RCC 7860 (cell line): ENCODE results near the gene NR1H2.
"Not testable (repeated sequence)": the region's sequence is repeated elsewhere in the genome, so short reads cannot be mapped to it uniquely, and the experiment has no call there.

Experiments
- DNase-seq: peaks from one replicate; pipeline ENCODE4 v3.0.0-alpha.2; 2015; ENCODE audit warnings: low spot score
- FAIRE-seq: peaks from 2 replicates; lab custom pipeline; 2012; peaks lifted over from hg19 to GRCh38; lab: Jason Lieb, UNC

The NR1H2 gene

DNA sequence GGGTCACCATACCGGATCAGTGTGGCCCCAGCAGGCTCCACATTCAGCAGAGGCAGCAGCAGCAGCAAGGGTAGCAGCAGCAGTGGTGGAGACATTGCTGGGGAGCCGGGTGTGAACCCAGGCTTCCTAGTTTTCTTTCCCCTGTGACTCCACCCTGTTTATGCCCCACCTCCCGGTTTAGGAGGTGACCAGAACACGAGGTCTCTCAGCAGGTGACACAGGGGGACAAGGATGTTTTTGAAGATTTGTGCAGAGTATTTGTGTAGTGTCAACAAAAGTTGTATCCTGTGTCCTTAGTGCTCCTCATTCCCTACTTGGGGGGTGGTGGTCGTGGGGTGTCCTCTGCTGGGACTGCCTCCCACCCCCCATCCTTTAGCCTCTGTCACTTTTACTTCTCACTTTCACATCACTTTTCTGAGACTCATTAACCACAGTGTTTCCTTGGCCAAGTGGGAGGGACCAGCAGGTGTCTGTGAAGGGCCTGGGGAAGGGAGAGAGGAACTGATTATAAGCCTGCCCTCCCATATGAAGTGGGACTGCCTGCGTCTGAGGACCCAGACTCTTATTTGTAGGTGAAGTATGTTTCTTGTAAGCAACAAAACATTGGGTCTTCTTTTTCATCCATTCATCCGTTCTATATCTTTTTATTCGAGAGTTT lies 31.5 kb upstream of the NR1H2 start:
- FAIRE-seq (no peak), DNase-seq (no peak)

- not testable (repeated sequence) for DNase-seq, FAIRE-seq
Observed at GRCh38 chr19:50347089-50347581, 29.1 kb upstream of the NR1H2 start.

DNA sequence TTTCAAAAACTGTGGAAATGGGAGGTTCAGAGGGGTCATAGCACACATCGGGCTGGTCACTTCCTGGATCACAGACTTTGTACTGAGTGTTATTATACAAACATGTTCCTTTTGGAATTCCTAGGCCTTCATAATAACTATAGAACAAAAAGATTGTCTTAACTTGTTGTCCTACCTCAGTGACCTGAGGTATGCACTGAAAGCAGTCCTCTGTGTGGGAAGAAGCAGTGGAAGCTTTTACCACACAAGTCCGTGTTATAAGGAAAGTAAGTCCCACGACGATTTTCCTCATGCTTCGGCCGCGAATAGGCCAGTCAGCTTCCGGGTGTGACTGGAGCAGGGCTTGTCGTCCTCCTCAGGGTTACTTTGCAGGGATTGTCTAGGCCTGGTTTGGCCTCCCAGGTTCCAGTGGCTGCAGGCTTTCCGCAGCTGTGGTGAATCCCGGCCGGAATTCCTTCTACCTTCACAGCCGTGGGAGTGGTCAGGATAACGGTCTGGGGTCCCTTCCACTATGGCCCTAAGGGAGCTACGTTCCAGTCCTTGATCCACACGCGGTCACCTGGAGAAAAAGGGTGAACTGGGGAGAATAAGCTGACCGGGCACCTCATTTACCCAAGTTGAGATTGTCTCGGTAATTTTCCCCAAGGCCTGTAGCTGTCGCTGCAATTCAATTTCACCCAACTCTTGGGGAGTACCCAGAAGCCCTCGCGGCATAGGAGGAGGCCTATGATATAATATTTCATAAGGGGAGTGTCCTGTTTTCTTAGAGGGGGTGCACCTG lies 26.8 kb upstream of the NR1H2 start:
- FAIRE-seq (no peak), DNase-seq (no peak)

DNA sequence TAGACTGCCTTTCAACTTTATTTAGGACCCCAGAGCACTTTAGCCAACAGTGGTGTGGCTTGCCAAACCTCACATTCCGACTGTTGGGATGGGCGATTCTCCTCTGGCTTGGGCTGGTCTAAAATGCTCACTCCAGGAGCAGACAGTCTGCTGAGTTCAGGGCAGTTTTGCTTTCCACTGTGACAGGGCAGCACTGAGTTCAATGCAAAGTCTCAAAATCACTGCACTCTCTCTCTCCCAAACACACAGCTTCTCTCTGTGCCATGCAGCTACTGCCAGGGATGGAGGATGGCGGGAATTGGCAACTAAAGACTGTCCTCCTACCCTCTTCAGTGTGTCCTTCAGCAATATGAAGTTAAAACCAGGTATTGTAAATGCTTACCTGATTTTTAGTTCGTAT lies 24.0 kb upstream of the NR1H2 start:
- FAIRE-seq (no peak), DNase-seq (no peak)

DNA sequence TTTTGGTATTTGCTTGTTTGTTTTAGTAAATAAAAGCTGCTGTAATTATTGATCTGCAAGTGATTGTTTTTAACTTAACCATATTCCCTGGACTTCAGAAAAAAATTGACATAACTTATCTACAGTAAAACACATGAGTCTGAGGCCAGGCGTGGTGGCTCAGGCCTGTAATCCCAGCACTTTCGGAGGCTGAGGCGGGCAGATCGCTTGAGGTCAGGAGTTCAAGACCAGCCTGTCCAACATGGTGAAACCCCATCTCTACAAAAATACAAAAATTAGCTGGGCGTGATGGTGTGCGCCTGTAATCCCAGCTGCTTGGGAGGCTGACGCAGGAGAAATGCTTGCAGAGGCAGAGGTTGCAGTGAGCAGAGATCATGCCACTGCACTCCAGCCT lies 22.8 kb upstream of the NR1H2 start:
- FAIRE-seq, DNase-seq: not testable (repeated sequence)

DNA sequence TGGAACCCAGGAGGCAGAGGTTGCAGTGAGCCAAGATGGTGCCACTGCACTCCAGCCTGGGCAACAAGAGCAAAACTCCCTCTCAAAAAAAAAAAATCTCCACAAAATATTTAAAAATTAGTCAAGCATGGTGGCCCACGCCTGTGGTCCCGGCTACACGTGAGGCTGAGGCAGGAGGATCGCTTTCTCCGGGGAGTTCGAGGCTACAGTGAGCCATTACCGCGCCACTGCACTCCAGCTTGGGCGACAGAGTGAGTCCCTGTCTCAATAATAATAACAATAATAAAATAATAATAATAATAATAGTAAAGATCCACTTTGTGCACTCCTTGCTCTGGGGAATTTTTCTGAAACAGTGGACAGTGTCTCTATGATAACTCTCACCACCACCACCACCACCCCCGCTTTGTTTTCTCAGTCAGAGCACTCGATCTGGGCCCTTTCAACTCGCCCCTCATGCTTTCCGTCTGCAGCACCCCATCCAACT lies 19.5 kb upstream of the NR1H2 start:
- no peak for FAIRE-seq
- DNase-seq = no peak

DNA sequence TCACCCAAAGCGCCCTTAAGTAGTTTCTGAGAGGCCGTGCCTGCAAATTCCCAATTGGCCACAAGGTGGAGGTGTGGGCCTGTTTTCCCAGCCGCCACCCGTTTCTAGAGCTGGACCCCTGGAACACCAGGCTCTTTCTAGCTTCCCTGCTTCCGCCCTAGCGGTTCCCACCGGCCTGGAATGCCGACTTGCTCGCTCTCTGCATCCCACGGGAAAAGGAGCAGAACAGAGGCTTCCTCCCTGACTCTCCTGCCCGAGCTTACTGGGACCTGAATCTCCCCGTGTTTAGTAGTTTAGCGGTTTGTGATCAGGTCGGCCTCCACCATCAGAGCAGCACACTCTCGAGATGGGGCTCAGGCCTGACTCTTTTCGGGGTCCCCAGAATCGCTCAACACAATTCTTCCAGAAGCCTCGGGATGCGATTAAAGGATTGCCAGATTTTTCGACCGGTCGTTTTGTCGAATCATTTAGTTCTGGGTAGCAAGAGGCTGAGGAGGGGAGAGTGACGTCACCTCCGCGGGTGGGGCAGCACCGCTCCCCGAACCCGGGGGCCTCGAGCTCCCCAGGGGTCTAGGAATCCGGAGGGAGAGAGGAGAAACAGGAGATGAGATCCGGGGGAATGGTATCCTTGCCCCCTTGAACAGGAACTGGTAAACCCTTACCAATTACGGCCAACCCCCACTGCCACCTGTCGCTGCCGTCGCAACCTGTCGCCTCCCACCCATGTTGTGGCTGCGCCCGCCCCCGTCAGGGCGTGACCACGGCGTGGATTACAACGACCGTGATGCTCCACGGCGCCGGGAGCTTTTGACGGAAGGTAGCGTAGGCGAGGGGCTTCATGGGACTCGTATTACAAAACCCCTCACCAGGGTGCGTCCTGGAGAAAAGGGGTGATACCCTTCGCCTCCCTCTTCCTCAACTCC lies 18.8 kb upstream of the NR1H2 start:
- DNase-seq (no peak), FAIRE-seq (no peak)

- FAIRE-seq = no peak
- no peak for DNase-seq
Observed at GRCh38 chr19:50358483-50359327, 17.6 kb upstream of the NR1H2 start.

DNA sequence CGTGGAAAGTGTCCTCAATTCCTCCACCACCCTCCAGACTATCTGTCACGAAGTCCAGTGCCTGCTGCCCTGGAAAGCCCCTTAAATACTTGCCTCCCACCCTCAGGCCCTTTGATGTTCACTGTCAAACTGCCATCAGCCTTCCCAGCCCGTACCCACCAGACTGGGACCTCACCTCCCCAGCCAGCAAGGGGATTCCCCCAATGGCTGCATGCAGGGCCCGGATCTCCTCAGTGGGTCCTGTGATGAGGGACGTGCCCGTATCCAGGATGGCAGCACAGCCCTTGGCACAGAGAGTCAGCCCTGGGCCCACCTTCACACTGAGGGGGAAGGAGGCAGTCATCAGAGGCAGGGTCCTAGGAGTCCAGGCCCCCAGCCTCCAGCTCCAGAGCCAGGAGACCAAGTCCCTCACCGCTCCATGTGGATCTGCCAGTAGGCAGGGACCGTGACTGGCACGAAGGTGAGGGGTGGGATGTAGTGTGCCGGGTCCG lies 16.9 kb upstream of the NR1H2 start:
- DNase-seq (no peak), FAIRE-seq (no peak)

DNA sequence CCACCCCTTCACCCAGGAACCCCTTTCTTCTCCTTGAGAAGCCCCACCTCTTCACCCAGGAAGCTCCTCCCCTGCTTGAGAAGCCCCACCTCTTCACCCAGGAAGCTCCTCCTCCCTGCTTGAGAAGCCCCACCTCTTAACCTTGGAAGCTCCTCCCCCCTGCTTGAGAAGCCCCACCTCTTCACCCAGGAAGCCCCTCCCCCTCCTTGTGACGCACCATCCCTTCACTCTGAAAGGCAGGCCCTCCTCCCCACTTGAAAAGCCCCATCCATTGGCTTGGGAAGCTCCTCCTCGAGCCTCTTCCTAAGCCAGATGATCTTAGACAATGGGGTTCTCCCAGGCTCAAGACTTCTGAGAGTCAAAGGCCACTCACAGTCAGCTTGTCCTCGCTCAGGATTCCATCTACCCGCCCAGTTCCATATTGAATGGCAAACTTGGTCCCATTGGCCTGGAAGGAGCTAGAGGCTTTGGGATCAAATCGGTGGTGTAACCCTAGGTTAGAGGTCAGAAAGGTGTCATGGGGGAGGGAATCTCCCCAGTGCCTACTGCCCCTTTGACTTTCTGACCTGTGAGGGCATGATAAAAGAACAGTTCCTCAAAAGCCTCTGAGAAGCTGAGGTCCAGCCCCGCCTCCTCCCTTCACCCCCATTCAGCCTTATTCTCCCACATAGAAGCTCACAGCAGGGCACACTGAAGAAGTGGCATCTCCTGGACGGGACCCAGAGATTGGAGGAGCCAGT lies 14.8 kb upstream of the NR1H2 start:
- DNase-seq (no peak), FAIRE-seq (no peak)

- DNase-seq = no peak
- FAIRE-seq = no peak
Observed at GRCh38 chr19:50362030-50362412, 14.2 kb upstream of the NR1H2 start.

DNA sequence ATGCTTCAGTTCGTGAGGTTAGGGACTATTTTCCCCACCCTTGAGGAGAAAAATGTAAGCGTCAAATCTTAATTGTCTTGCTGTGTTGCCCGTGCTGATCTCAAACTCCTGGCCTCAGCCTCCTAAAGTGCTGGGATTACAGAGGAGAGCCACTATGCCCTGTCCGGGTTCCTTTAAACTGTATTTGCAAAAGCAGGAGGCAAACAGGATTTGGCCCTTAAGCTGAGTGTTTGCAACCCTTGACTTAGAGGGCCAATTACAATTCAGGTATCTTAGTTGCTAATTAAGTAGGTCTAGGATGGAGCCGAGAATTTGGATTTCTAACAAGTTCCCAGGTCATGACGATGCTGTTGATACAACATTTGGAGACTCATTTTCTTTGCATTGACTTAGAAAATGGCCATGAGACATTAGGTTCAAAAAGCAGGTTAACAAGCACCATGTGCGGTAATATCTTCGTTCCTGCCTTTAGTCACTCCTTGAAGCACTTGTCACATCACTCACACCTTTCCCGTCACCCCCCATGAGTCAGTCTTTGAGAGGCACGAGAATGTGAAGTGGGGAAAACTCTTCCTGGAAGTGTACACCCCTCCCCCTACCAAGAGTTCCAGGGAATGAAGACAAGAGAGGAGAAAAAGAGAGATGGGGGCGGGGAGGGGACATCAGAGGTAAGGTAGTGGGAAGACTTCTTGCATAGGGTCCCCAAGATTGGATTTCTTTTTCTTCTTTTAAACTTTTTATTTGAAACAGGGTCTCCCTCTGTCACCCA lies 13.4 kb upstream of the NR1H2 start:
- FAIRE-seq (no peak), DNase-seq (no peak)

DNA sequence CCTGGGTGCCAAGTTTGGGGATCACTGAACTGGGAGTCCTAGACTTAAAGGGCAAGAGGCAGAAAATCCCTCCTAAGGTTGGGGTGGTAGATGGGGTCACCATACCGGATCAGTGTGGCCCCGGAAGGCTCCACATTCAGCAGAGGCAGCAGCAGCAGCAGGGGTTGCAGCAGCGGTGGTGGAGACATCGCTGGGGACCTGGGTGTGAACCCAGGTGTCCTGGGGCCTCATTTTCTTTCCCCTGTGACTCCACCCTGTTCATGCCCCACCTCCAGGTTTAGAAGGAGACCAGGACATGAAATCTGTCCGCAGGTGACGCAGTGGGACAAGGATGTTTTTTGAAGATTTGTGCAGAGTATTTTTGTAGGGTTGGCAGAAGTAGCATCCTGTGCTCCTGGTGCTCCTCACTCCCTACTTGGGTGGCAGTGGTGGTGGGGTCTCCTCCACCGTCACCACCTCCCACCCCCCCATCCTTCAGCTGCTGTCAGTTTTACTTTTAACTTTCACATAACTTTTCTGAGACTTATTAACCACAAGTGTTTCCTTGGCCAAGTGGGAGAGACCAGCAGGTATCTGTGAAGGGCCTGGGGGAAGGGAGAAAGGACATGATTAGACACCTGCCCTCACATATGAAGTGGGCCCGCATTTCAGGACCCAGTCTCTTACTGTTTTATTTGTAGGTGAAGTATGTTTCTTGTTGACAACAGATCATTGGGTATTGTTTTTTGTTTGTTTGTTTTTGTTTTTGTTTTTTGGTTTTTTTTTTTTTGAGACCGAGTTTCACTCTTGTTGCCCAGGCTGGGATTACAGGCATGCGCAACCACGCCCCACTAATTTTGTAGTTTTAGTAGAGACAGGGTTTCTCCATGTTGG lies 10.6 kb upstream of the NR1H2 start, which contains the start of gene NAPSA:
NAPSA (minus strand) TSS at position 206 of the 873 bp plus-strand sequence; CDS start at position 188, 18 bp downstream.
- DNase-seq (no peak), FAIRE-seq (no peak)

DNA sequence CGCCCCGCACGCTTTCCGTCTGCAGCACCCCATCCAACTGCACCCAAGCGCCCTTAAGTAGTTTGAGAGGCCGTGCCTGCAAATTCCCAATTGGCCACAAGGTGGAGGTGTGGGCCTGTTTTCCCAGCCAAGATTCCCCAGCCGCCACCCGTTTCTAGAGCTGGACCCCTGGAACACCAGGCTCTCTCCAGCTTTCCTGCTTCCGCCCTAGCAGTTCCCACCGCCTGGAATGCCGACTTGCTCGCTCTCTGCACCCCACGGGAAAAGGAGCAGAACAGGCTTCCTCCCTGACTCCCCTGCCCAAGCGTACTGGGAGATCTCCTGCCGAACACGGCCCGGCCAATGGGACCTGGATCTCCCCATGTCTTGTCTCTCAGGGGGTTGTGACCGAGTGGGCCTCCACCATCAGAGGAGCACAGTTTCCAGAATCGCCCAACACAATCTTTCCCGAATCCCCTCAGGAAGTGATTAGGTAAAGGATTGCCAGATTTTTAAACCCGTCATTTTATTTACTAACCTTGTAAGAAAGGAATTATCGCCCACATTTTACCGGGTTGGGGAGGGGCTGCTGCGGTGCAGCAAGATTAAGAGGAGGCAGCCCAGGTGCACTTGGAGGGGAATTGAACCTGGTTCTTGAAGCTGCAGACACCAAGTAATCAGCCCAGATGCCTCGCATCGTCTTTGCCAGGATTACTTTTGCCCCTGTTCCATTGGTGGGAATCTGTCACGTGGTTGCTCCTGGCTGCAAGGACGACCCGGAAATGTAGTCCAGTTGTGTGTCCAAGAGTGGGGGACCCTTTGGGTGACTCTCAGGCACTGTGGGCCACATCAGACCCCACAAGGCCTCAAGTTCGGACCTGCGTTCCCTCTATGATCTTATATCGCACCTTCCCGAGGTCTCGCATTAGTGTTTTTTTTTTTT lies 7.3 kb upstream of the NR1H2 start:
- FAIRE-seq = no peak

DNA sequence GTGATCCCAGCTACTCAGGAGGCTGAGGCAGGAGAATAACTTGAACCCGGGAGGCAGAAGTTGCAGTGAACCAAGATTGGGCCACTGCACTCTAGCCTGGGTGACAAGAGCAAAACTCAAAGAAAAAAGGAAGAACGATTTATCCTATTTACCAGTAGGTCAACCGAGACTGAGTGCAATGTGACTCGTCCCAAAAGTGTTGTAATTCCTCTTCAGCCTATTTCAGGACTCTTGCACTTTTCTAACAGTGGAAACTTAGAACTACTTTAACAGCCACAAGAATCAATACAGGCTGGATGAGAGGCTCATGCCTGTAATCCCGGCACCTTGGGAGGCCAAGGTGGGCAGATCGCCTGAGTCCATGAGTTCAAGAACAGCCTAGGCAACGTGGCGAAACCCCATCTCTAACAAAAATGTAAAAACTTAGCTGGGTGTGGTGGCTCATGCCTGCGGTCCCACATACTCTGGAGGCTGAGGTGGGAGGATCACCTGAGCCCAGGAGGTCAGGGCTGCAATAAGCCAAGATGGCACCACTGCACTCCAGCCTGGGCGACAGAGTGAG lies 4.3 kb upstream of the NR1H2 start:
- FAIRE-seq (no peak), DNase-seq (no peak)

More for the DNA sequence above, 7.3 kb upstream of the NR1H2 start:
- DNase-seq = peak; percentile 38

GRCh38 chr19:50377051-50377461 lies 799 bp downstream of the NR1H2 start:
- no peak for FAIRE-seq
- no peak for DNase-seq
